HG03460 (cell line): ENCODE data around the gene RAPGEF4.

Experiments used
- ATAC-seq: cut with Tn5 transposase; IDR thresholded peaks from one replicate; pipeline ENCODE4 v1.9.1; 2021; ENCODE audit not compliant: unreplicated experiment

Gene RAPGEF4

GRCh38 chr2:172993931-172994717, 258.5 kb downstream of the RAPGEF4 start:
- ATAC-seq, result no peak

GRCh38 chr2:172994864-172995263, 259.2 kb downstream of the RAPGEF4 start:
- no peak for ATAC-seq

DNA sequence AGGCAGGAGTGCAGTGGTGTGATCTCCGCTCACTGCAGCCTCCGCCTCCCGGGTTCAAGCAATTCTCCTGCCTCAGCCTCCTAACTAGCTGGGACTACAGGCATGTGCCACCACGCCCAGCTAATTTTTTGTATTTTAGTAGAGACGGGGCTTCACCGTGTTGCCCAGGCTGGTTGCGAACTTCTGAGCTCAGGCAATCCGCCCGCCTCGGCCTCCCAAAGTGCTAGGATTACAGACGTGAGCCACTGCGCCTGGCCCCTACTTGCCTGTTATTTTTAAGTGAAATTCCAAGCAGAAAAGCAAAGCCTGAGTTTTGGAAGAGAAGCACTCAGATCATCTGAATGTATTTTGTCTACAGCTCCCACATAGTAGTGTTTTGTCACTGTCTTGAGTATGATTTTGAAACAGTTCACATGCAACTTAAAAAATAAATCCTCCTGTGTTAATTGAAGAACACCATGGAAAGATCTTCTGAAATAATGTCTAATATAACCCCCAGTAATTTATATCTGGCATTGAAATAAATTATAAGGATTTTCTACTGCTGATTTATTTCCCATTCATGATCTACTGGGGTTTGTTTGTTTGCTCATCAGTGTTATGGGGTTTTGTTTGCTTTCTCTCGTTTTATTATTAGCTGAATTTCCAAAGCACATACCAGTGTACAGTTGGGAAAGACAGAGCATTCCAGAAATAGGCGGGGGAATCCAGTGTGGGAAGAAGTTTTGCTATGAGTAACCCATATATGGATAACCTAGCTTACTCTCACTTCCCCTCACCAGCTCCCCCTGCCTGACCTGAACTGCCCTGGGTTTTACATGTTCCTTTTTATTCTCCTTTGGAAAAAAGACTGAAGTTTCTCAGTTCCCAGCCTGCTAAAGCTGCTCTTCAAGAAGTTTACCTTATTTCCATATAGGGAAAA, 259.9 kb downstream of the RAPGEF4 start:
- no peak for ATAC-seq

GRCh38 chr2:172996387-172996961, 260.8 kb downstream of the RAPGEF4 start:
- ATAC-seq, result no peak

GRCh38 chr2:172997031-172997430, 261.4 kb downstream of the RAPGEF4 start:
- ATAC-seq, result no peak

DNA sequence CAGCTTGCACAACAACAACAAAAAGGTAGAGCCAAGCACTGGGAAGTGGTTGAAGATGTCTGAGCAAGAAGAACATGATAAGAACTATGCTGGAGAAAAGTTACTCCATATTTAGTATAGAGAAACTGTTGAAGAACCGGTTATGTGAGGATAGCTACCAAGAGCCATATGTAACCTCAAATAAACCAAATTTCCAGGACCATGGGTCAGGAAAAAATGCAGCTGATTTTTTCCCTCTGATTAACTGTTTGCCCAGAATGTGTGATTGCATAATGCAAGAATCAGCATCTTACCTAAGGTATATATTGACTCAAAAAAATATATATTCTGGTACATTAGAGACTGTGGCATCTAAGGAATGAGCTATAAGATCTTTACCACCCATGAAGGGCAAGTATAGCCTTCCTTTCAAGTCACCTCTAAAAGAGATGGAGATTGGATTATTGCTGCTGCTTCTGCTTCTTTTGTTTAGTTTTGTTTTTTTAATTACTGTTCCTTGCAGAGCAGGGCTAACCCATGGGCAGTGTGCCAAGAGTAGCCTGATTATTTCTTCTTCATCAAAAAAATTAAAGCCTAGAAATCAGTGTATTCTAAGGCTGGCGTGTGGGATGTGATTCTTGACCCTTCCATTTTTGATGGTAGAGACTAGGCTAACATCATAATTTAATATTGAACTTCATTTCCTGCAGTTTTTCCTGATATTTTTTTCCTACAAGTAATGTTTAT, 263.1 kb downstream of the RAPGEF4 start:
- ATAC-seq, result no peak

DNA sequence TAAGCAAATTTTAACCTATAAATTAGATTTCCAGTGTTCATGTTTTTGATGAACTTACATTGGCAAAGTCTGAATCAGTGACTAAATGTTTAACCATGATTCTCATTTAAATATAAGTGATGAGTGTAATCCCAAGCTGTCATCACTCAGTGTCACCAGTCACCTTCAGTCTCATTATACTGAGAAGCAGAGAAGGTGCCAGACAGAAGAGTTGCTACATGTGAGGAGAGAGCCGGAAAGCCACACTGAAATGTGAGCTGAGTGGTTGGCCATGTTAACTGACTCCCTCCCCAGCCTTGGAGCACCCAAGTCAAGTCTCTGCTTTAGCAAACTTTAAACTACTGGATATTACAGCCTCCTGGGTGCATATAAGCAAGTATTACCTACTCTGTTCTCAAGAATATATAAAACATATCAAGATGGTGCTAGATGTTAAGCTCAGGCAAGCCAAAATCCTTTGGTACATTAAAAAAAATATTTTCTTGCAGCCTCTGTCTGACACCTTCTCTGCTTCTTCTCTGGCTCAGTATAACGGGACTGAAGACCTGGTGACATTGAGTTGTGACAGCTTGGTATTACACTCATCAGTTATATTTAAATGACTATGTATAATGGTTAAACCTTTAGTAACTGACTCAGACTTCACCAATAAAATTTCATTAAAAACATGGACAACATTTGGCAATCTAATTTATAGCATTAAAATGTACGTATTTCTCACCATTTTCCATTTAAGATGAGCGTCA, 264.2 kb downstream of the RAPGEF4 start:
- ATAC-seq, result no peak

GRCh38 chr2:173001664-173002604, 266.3 kb downstream of the RAPGEF4 start:
- ATAC-seq, result no peak

DNA sequence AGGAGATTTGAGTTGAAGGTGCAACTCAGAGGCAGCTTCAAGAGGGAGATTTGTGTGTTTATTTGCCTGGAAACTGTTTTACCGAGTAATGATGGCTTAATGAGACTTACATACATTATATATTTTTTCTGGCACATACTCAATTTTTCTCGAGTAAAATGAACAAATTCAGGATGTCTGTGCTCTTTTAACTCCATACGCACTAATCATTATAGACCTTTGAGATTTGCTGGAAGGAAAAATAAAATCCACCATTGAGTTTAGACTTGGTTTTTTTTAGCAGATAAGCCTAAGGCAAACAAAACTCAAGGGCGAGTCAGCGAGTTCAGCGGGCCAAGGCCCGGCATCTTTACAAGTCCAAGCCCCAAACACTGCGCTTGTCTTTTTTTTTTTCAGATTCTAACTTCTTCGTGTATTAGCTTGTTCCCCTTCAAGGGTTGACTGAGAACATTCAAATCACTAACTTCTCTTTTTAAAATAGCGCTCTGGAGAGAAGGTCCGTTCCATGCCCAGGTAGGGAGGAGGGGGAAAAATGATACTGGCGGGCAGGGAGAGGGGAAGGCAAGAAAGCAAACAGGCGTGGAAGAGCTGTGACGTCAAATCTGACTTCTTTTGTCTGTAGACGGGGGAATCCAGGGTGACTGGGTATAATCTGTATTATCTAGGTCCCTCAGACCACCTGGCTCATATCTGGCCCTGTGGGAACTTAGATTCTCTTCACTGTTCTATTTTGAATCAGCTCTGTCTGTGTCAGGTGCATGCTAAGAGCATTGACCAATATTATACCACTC, 267.3 kb downstream of the RAPGEF4 start:
- ATAC-seq, result no peak

DNA sequence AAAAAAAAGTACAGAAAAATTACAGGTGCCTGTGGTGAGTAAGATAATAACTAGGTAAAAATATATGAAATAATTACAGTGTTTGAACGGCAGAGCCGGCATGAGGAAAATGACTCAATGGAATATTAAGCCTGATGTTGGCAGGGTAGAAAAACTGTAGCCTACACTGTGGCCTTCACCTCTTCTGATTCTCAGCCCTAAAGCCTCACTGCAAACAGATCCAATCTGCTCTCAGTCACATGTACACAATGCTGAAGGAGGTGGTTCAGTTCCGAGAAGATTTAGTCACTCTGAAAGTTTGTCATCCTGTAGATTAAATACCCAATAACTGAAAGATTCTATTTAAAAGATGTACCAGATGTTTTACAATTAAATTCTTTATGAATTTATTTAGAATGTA, 273.1 kb downstream of the RAPGEF4 start:
- no peak for ATAC-seq

DNA sequence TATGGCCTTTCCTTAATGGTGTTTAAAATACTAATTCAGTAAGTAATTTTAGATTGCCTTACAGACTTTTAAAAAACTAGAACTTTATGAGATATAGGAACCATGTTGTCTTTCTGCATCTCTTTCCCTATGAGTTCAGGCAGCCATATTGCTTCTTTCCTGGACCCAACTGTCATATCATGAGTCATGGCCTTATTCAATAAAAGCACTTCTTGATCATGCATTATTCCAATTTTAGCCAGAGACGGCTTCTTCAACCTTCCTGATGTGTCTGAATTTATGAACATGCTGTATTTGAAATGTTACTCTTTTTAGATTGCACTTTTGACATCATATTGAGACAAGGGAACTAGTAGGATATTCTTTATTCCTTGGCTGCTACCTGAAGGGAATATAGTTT, 274.6 kb downstream of the RAPGEF4 start:
- ATAC-seq, result no peak

- no peak for ATAC-seq
These were observed 280.8 kb downstream of the RAPGEF4 start for GRCh38 chr2:173016451-173016850.

GRCh38 chr2:173017646-173018420, 282.2 kb downstream of the RAPGEF4 start:
- ATAC-seq, result no peak

DNA sequence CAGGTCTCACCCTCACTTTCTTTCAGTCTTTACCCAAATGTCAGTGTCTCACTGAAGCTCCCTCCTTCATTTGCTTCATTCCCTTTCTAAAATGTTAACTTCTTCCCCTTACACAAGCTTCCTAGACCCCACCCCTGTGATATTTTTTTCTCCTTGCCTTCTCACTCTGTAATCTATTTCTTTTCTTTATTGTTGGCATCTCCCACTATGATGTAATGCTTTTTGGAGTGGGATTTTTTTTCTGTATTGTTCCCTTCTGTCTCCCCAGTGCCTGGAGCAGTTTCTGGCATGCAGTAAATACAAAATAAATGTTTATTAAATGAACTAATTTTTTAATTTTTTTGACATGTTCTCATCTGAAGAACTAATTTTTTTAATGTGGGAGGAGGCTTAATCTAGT, 284.1 kb downstream of the RAPGEF4 start:
- no peak for ATAC-seq

DNA sequence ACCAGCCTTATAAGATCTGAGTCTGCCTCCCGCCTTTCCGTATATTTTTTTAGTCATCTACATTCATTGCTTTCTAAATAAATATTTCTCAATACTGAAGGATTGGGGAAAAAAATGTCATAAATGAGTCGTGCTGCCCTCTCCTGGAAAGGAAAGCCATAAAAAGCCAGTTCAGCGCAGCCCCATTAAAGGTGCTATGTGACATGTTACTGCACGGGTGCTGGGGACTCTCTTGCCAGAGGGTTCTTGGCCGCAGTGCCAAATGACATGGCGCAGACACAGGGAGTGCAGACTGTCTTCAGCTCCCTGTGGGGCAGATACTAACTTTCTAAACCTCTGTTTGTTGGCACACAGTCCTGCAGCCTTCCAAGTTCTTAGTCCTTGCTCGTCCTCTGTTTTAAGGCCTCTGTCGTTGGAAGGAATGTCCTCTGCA, 286.3 kb downstream of the RAPGEF4 start:
- ATAC-seq, result no peak

DNA sequence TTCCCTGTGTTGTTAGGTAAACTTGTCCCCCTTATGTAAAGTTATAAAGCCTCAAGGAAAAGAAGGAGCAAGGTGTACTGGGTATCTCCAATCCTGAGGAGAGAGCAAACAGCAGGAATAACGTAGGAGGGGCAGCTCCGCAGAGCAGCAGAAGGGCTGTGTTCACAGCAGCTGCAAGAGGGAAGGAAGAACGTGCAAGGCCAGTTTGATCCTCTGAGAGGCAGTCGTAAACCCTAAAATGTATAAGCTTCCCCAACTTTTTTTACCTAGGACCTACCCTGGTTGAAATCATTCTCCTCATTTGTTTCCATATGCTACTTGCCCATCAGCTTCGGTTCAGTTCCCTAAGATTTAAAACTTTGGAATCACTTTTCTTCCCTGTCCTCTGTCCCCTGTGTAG, 288.1 kb downstream of the RAPGEF4 start:
- no peak for ATAC-seq

DNA sequence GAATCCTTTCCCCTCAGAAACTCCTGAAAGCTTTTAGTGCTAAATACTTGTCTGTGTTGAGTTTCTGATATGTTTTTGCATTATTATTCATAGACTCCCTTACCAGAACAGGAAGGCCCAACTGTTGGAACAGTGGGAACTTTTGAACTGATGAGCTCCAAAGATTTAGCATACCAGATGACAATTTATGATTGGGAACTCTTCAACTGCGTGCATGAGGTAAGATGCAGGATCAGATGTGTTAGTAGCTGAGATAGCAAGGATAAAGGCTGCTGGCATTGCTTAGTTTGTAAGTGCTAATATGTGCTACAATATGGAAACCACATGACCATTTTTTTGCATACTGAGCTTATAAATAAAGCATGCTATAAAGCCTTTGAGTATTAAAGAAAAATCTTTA, 290.8 kb downstream of the RAPGEF4 start:
- no peak for ATAC-seq
